Frontal cortex (tissue), 4 donors: Measurements from ENCODE around the gene MPST. TPM values are rescaled to one million over a fixed set of nuclear protein-coding genes. Genes with fewer than 3 reads are reported as not detected.

Experiments used
- DNase-seq, 2 donors: peaks; one replicate each; pipeline ENCODE4 v3.0.0; 2012; ENCODE audit warnings: low spot score in 2 of 2
- FAIRE-seq: peaks from 2 replicates; lab custom pipeline; 2012; peaks lifted over from hg19 to GRCh38; lab: Jason Lieb, UNC
- total RNA-seq: library from RNA; depleted of rRNA; stranded (reverse); fragments of >200 nt; gene quantifications from one replicate; pipeline ENCODE4 v1.2.3, GENCODE V29; 2014
- donor health status: control.
- donor health status: control.
- donor health status: control.

The MPST gene
- total RNA-seq, 1 donor from 2014 or later: 22.0 TPM

DNA sequence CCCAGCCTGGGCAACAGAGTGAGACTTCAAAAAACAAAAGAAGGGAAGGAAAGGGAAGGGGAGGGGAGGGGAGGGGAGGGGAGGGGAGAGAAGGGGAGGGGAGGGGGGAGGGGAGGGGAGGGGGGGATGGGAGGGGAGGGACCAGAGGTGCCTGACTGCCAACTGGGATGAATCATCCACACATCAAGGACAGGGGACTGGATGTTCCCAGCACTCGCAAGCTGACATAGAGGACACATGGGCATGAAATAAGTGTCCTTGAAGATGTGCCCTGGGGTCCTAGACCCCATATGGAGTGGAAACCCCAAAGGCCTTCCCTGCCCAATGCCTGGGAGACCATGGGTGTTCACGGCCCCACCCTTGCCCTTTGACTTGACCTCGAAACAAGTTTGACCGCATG lies 20.1 kb upstream of the MPST start:
- DNase-seq: no peak
- no peak for FAIRE-seq

DNA sequence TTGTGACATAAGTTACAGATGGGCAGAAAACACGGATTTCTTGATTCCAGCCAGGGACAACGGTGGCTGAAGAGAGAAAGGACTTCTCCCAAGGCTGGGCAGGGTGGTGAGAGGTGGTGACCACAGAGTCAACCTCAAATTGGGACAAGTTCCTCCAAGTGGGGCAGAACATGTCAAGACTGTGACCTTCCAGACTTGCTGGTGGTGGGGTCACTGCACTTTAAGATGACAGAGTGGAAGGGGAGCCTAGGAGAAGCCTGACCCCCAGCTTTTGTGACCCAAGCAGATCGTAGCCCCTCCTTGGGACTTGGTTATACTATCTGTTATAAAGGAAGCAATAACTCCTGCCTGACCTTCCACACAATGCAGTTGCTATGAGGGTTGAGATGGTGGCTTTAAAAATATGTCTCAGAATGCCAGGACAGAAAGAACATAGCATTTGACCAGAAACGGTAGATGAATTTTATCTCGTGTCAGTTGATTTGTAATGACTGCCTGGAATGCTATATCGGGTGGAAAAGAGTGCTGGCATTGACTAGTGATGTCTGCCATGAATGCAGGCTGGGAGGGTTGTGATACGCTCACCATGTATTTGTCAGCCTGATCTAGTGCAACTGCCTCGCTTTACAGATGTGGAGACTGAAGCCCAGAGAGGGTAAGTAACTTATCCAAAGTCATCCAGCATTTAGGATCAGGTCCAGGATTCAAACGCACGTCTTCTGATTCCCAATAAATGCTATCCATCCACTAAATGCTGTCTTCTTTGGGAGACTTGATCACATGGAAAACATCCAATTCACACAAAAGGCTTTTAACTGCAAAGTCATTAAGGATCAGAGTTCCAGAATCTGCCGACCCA lies 18.6 kb upstream of the MPST start:
- DNase-seq (no peak), FAIRE-seq (no peak)

DNA sequence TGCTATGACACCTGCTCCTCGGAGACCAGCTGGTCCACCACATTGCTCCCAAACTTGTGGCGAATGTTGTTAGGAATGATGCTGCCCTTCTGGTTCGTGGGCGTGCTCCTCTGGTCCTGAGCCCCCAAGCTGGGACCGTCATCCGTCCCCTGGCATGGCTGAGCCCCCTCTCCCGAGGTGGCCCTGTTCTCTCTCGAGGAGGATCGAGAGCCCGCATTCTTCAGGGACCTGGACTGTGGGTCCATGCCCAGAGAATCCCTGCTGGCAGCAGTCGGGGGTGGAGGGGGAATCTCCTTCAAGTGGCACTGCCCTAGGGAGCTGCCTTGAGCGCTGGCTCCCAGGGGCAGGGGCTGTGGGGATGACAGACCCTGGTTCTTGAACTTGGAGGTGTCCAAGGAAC lies 17.7 kb upstream of the MPST start:
- FAIRE-seq: no peak
- no peak for DNase-seq

DNA sequence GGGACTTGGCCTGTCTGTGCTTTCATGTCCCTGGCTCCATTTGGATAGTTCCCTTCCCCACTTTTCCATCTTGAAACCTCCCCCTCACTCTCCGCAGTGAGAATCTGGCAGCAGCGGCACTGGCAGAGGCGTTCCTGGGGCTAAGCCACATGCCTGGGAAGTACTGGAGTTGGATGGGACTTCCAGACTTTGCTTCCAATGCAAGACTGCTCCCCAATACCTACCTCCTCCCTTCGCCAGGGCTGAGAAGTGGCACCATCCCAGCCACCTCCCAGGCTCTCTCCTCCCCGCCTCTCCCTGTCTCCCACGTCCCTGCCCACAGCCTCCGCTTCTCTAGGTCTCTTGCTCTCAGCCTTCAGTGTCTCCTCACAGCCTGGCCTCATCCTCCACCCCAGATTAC lies 16.9 kb upstream of the MPST start:
- FAIRE-seq (no peak), DNase-seq (peak in 1 of 2 donors; percentile 51)

DNA sequence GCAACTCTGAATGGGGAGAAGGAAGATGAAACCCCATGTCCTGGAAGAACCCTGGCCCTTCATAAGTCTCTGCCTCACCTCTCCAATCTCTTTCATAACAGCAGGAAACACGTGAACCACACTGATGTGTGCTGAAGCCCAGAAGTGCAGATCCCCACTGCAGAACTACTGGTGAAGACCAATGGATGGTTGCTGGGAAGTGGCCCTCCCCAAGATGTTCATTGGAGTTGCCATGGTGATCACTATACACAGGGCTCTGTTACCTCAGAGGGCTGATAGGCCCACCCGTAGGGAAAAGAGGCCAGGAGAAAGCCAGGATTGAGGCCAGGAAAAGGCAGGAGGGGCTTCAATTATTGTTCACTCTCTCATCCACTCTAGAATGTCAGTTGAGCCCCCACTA lies 11.9 kb upstream of the MPST start:
- no peak for DNase-seq
- no peak for FAIRE-seq

DNA sequence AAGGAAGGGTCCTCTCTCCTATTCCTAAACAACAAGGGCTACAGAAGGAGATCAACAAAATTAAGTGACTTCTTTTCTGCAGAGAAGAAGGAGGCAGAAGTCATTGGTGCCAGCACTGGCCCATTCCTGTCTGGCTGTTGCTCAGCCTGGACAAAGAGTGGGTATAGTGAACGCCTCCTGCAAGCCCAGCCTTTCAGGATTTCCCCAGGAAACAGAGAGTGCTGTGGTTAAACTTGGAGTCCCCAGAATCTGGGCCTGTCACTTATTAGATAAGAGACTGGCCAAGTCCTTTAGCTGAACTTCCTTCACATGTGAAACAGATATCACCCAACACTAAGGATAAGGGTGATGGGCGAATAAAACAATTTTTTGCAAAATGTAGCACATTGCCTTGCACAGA lies 11.2 kb upstream of the MPST start:
- FAIRE-seq (no peak), DNase-seq (no peak)

DNA sequence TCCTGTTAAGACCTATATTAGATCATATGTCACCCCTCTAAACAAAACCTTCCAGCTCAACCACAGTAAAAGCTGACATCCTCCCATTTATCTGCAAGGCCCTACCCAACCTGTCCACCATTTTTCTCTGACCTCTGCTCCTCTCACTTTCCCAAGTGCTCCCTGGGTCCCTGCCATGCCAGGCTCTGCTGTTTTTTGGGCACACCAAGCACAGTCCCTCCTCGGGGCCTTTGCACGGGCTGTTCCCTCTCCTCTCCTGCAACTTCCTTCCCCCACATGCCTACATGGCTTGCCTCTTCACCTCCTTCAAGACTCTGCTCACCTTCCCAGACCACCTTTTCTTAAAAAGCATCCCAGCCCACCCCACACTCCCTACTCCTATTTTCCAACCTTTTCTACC lies 10.1 kb upstream of the MPST start:
- DNase-seq (no peak), FAIRE-seq (no peak)

DNA sequence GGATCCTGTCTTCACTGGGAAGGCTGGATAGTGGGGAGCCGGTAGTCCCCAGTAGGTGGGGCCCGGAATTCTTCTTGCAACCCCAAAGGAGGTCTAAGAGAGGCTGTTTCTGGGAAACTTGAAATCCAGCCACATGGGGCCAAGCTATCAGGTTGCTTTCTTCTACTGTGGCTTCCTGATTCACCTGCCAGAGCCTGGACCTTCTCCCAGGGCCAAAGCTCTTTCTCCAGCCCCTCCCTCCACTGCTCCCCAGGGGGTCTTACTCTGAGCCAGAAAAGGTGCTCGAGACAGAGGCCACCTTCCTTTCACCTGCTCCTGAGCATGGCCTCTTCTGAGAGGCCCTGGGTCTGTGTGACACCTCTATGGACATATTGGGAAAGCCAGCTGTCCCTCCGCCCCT lies 9.4 kb upstream of the MPST start:
- no peak for FAIRE-seq

DNA sequence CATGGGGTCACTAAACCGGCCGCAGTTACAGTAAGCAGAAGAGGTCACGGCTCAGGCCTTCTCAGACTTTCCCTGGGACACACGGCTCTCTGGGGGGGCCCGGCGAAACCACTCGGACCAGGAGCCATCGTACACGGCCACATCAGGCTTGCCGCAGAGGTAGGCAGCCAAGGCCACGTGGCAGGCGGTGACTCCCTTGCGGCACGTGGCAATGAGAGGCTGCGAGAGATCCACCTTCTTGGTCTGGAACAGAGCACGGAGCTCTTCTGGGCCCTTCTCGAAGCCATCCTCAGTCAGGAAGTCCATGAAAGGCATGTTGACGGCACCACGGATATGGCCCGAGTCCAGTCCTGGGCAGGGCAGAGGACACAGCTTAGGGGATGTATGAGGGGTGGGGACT lies 8.6 kb upstream of the MPST start:
- no peak for DNase-seq
- no peak for FAIRE-seq

More for the DNA sequence above, 9.4 kb upstream of the MPST start:
- DNase-seq: no peak

DNA sequence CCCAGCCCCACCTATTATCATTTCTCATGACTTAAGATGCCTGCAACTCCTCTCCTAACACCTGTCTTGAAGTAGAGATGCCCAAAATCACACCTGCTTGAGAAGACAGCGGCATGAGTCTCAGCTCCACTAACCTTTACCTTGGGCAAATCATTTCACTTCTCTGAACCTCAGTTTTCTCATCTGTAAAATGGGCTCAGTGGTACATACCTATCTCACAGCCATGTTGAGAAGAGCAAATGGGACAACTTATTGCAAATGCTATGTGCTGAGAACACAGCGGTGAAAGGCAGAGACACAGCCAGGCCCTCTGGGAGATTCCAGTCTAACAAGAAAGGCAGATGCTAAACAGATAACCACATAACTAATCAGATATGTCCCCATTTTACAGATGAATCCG lies 8.1 kb upstream of the MPST start:
- FAIRE-seq (no peak), DNase-seq (no peak)

DNA sequence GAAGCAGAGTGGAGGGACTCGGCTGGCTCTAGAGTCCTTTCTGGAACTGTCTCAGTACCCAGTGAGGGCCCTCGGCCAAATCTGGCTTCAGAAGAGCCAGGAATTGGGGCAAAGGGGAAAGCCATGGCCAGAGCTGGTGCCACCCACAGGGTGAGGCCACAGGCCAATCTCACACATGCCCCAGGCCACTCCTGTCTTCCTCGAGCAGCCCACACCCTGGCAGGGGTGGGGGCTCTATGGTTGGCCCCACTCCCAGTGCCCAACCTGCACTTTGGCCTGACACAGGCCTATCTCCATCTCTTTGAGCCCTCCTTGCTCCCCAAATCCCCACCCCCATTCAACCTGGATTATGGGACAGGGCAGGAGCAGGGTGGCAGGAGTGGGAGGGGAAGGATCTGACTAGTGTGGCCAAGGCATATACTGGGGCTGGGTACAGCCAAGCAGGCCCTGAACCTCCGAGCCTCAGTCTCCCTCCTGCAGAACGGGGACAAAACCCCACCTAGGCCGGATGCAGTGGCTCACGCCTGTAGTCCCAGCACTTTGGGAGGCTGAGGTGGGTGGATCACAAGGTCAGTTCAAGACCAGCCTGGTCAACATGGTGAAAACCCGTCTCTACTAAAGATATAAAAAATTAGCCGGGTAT lies 7.2 kb upstream of the MPST start:
- DNase-seq: no peak
- FAIRE-seq: no peak

DNA sequence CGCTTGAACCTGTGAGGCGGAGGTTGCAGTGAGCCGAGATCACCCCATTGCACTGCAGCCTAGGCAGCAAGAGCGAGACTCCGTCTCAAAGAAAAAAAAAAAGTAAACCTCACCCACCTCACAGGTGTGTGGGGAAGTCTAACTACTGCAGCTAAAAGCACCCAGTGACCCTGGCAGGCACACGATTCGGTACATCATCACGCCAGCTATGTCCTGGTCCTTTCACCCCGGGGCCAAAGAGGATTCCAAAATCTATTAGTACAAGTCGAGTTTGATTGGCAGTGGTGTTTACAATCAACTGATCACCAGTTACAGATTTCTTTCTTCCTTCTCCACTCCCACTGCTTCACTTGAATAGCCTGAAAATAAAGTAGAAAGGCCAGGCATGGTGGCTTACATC lies 6.6 kb upstream of the MPST start:
- DNase-seq: no peak

DNA sequence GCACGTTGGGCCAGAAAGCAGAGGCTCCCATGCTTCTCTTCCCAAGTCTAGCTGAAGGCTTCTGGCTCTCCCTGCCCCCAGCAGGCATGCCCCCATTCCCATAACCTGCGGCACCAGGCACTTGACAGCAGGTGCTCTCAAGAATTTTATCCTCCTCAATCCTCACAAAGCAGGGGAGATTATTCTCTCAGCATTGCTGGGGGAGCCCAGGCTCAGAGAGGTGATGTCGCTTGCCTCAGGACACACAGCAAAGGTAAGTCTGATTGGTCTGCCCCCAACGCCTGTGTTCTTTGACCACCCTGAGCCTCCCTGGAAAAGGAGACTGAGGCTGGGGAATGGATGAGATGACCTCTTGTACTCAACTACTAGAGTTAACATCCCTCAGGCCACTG lies 5.1 kb upstream of the MPST start:
- FAIRE-seq: no peak
- no peak for DNase-seq

More for the DNA sequence above, 6.6 kb upstream of the MPST start:
- FAIRE-seq: no peak

DNA sequence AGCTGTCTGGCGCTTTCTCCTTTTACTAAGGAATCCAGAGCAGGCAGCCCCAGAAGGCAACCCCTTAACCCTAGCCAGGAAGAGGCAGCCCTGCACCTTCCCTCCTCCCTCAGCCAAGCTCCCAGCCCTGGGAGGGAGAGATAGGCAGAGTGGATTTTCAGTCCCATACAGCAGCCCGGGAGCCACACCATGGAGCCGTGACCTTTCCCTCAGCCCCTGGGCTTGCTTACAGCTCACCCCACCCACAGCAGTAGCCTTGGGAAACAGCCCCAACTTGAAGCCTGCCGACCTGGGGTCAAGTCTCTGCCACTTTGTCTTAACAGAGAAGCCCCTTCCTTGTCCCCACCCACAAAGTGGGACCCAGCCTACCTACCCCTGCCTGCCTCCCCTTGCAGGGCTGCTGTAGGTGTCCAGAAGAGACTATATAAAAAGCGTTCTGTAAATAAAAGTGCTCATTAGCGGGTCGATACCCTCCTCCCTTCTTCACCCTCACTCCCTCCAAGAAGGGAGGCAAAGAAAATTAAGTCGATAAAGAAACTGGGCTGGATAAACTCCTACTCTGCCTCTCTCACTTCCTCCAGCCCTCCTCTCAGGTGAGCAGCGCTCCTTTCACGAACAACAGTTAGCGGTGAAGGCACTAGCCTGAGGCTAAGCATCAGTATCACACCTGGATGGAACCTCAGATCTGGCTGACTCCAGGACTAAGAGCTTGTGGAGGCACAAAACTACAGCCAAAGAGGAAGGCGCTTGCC lies 4.5 kb upstream of the MPST start:
- DNase-seq (no peak), FAIRE-seq (no peak)

DNA sequence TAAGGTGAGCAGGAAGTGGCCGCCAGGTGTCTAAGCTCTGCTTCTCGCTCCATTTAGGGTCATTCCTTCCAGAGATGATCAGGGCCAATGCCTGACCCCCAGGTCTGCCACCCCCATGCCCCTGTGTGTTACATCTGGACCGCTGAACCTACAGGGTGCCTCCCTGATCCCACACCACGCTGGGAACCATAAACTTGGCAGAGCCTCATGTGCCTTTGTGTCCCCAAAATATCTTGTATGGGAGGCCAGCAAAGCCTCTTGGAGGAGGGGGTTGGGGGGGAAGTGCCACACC lies 4.0 kb upstream of the MPST start:
- FAIRE-seq (no peak), DNase-seq (no peak)

DNA sequence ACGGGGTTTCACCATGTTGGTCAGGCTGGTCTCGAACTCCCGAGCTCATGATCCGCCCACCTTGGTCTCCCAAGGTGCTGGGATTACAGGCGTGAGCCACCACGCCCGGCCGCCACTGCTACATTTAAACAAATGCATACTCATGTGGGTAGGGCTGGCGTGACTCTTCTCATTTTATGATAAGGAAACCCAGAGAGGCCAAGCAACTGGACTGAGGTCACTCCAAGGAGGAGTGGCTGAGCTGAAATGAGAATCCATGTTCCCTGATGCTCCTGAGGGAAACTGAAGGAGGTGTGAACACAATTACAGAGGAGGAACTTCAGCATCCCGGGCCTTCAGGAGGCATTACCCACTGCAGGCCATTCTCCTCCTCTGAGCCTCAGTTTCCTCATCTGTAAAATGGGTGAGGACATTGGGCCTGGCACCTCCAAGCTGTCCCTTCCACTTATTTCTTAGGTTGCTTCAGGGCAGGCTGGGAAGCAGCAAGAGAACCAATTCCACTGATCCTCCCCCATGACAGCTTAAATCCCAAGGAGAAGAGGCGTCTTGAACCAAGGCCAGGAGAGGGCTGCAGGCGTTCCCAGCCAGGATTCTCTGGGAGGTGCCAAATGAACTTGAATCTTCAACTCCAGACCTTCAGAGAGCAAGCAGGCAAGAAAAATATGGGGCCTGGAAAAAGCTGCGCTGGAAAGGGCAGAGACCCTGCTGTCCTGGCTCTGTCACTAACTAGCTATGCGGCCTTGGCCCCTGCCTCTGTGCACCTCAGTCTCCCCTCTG lies 3.2 kb upstream of the MPST start:
- FAIRE-seq: no peak
- DNase-seq: no peak

DNA sequence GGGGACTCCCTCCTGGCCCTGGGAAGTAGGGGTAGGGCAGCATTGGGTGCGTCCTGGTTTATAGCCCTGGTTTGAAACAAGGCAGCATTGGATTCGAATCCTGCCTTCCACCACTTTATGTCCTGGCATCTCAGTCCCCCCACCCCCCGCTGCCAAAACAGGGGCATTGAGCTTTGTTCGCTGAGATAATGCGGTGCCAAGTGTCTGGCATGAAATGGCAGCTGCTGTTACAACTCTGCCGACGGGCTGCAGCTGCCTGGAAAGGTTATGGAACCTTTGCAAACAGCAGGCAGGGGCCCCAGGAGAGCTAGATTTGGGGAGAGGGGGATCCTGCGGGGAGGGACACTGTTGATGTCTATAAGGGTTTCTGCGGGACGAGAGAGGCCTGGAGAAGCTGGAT lies 2.2 kb upstream of the MPST start:
- DNase-seq (no peak), FAIRE-seq (no peak)

DNA sequence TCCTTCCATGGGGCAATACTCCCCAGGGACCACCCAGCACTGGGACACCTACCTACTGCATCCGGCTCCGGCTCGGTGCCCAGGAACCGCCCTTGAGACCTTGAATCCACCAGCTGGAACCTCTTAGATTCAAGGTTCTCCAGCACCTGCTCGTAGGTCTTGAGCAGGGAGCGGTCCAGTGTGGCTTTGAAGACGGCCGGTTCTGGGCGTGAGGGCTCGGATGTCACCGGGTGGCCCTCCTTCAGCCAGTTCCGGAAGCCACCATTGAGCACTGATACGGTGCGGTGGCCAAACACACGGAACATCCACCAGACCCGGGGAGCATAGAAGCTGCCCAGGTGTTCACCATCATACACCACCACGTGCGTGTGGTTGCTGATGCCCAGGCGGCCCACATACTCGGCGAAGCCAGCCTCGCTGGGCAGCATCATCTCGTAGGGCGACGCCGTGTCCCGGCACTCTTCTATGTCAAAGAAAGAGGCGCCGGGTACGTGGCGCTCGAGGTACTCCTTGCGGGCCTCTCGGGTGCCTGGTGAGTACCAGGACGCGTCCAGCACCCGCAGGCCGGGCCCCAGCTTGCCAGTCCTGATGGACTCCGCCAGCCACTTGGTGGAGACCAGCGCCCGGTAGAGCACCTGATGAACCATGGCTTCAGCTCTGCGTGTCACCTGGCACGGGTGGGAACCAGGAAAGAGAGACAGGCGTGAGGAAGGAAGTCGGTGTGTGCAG lies 1.3 kb upstream of the MPST start:
- no peak for DNase-seq
- FAIRE-seq: no peak

DNA sequence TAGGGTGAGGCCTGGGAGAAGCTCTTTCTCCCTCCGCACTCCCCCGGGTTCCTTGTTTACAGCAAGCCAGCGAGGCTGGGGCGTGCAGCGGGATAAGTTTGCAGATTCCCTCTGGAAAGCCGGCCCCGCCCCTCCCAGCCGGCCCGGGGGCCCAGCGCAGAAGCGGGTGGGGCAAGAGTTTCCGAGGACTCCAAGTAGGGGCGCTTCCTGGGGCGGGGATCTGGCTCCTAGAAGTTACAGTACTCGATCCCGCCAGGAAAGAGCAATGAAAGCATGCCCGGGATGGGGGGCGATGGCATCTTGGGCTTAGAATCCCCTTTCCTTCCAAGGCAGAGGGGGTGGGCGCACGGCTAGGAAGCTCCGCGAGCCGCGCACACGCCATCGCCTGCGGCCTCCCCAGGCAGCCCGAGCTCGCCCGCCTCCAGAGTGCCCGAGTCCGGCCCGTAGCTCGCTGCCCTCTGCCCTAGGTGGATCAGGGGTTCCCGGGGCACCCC lies 680 bp upstream of the MPST start:
- DNase-seq: peak in 1 of 2 donors; percentile 46
- FAIRE-seq: no peak

DNA sequence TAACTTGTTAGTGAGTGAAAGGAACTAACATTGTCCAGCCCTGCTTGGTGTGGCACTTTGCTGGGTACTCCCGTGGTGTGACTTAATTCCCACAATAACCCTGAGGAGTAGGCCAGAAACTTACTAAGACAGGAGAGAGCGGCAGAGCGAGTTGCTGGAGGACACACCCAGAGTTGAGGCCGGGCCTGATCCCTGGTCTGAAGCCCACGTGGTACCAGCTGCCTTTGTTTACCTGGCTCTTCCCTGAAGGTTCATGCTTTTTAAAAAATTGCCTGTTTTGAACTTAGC lies 594 bp downstream of the MPST start:
- DNase-seq (no peak), FAIRE-seq (no peak)
